A549 (cell line): ENCODE measurements around the gene GPI. TPM values are rescaled to one million over a fixed set of nuclear protein-coding genes. Genes with fewer than 3 reads are reported as not detected.

Experiments
- ATAC-seq, 2 experiments: fragments of 200-7000 bp in 1 of 2; fragments of >200 bp in 1 of 2; cut with Nextera tagmentation in 1 of 2; cut with Tn5 transposase in 1 of 2; 3 replicates each; pipeline versions ENCODE4 v1.8.0 to v1.9.1; 2018 to 2020; ENCODE audit warnings: mild to moderate bottlenecking in 1 of 2, moderate library complexity in 1 of 2
- CTCF ChIA-PET: fragments of 300-600 bp; sonication (Branson Sonifier 250); formaldehyde crosslinking; extraction: SDS; loops from one replicate; lab custom pipeline; 2021; ENCODE audit warnings: antibody characterized with exemption, inconsistent platforms; lab: Yijun Ruan, JAX
- POLR2A ChIA-PET: fragments of 350-600 bp; formaldehyde crosslinking; extraction: SDS; loops from one replicate; lab custom pipeline; 2021; ENCODE audit warnings: antibody characterized with exemption, inconsistent platforms; lab: Yijun Ruan, JAX
- DNase-seq, 2 experiments: peaks; one replicate each; pipeline versions ENCODE4 v3.0.0 to v3.0.0-alpha.2; 2011 to 2016; ENCODE audit warnings: low read depth in 1 of 2, low spot score in 1 of 2
- FAIRE-seq: peaks from 2 replicates; lab custom pipeline; 2011; peaks lifted over from hg19 to GRCh38; lab: Jason Lieb, UNC
- H3K27ac ChIP-seq, 2 experiments: fragments of >200 bp; sonication (Bioruptor Twin); formaldehyde crosslinking; 3 replicates each; pipeline ENCODE4 v1.5.1; 2016 to 2017
- H3K4me1 ChIP-seq: fragments of >200 bp; sonication (Bioruptor Twin); formaldehyde crosslinking; 3 replicates; pipeline ENCODE4 v1.6.1; 2016
- H3K4me2 ChIP-seq: fragments of >200 bp; sonication (Bioruptor Twin); formaldehyde crosslinking; 3 replicates; pipeline ENCODE4 v1.6.1; 2016
- H3K4me3 ChIP-seq: fragments of >200 bp; sonication (Bioruptor Twin); formaldehyde crosslinking; 3 replicates; pipeline ENCODE4 v1.5.1; 2016
- H3K9me3 ChIP-seq: fragments of >200 bp; sonication (Bioruptor Twin); formaldehyde crosslinking; 3 replicates; pipeline ENCODE4 v1.6.1; 2016
- ATOH8 ChIP-seq: fragments of 250-450 bp; sonication (Bioruptor Pico); IDR thresholded peaks from 2 replicates; pipeline ENCODE4 v1.5.0; 2020; ENCODE audit warnings: low read depth, mild to moderate bottlenecking, moderate library complexity
- CBX2 ChIP-seq: fragments of 200-600 bp; sonication (generic); IDR thresholded peaks from 2 replicates; pipeline ENCODE4 v1.6.1; 2016; ENCODE audit warnings: low read depth, mild to moderate bottlenecking, borderline replicate concordance
- FOXS1 ChIP-seq: fragments of 250-450 bp; sonication (Bioruptor Pico); IDR thresholded peaks from 2 replicates; pipeline ENCODE4 v1.5.0; 2020; ENCODE audit warnings: mild to moderate bottlenecking, moderate library complexity
- HEYL ChIP-seq: fragments of 250-450 bp; sonication (Bioruptor Pico); IDR thresholded peaks from 2 replicates; pipeline ENCODE4 v1.8.0; 2021; ENCODE audit warnings: mild to moderate bottlenecking, moderate library complexity
- HOXB13 ChIP-seq: fragments of 250-450 bp; sonication (Bioruptor Pico); IDR thresholded peaks from 2 replicates; pipeline ENCODE4 v1.5.0; 2020; ENCODE audit warnings: low read depth, mild to moderate bottlenecking, moderate library complexity
- HOXB5 ChIP-seq: fragments of 250-450 bp; sonication (Bioruptor Pico); IDR thresholded peaks from 2 replicates; pipeline ENCODE4 v1.5.0; 2020; ENCODE audit warnings: mild to moderate bottlenecking, moderate library complexity
- JUNB ChIP-seq: fragments of >200 bp; sonication (Bioruptor Twin); formaldehyde crosslinking; IDR thresholded peaks from 2 replicates; pipeline ENCODE4 v1.6.1; 2016
- MAX ChIP-seq: IDR thresholded peaks from 2 replicates; pipeline ENCODE4 v1.6.1; 2012
- NPAS2 ChIP-seq: fragments of 250-450 bp; sonication (Bioruptor Pico); IDR thresholded peaks from 2 replicates; pipeline ENCODE4 v1.8.0; 2022; ENCODE audit warnings: mild to moderate bottlenecking, moderate library complexity, borderline replicate concordance
- NR3C1 ChIP-seq: fragments of >200 bp; sonication (Bioruptor Twin); formaldehyde crosslinking; IDR thresholded peaks from 3 replicates; pipeline ENCODE4 v1.6.1; 2017
- POLR2AphosphoS2 ChIP-seq: conservative IDR thresholded peaks from 2 replicates; pipeline ENCODE4 v1.6.1; 2012; ENCODE audit warnings: low read length, improper control_type of control experiment, inconsistent platforms
- RAD21 ChIP-seq, 2 experiments: fragments of >200 bp in 1 of 2; sonication (Bioruptor Twin) in 1 of 2; formaldehyde crosslinking in 1 of 2; IDR thresholded peaks in 1 of 2; conservative IDR thresholded peaks in 1 of 2; 2 replicates in 1 of 2; 3 replicates in 1 of 2; pipeline ENCODE4 v1.6.1; 2012 to 2018; ENCODE audit warnings: inconsistent platforms in 1 of 2
- RARB ChIP-seq: fragments of 250-450 bp; sonication (Bioruptor Pico); IDR thresholded peaks from 2 replicates; pipeline ENCODE4 v1.8.0; 2021; ENCODE audit warnings: mild to moderate bottlenecking, moderate library complexity
- SMC3 ChIP-seq: fragments of >200 bp; sonication (Bioruptor Twin); formaldehyde crosslinking; IDR thresholded peaks from 3 replicates; pipeline ENCODE4 v1.6.1; 2018; ENCODE audit warnings: inconsistent platforms
- TP53 ChIP-seq: fragments of 250-450 bp; sonication (Bioruptor Pico); IDR thresholded peaks from 2 replicates; pipeline ENCODE4 v1.5.0; 2021; ENCODE audit warnings: mild to moderate bottlenecking, moderate library complexity
- ZC3H11A ChIP-seq: fragments of 450-650 bp; IDR thresholded peaks from 2 replicates; pipeline ENCODE4 v1.6.1; 2014; ENCODE audit warnings: antibody characterized with exemption, mild to moderate bottlenecking
- ZNF302 ChIP-seq: fragments of 250-450 bp; sonication (Bioruptor Pico); IDR thresholded peaks from 2 replicates; pipeline ENCODE4 v1.9.0; 2021; ENCODE audit warnings: inconsistent platforms, mild to moderate bottlenecking, moderate library complexity
- WGBS: methylation state at CpG from one replicate; pipeline ENCODE4 v1.1.6; 2017; ENCODE audit errors: missing lambda C conversion rate; 5-methylcytosine and 5-hydroxymethylcytosine counted together
- polyA plus RNA-seq, 4 experiments: library from polyadenylated mRNA; depleted of rRNA in 3 of 4; stranded (reverse); fragments of >200 nt; fragmentation: RNase III in 1 of 4; extraction: RNeasy Plus Mini Kit Qiagen cat#74134 plus additional on column Dnase treatment in 1 of 4; gene quantifications; 2 replicates in 3 of 4; 3 replicates in 1 of 4; pipeline ENCODE4 v1.2.3, GENCODE V29; 2011 to 2017
- TF ChIP-seq, protein P1 (sequence below): IDR thresholded peaks from 2 replicates; pipeline ENCODE4 v1.6.1; 2012; ENCODE audit warnings: low read depth, borderline replicate concordance
- TF ChIP-seq, protein P2 (sequence below): fragments of 450-650 bp; IDR thresholded peaks from 2 replicates; pipeline ENCODE4 v1.6.1; 2014; ENCODE audit warnings: antibody characterized with exemption

Gene GPI
- polyA plus RNA-seq, 2 of the 4 experiments (the other 2 are of a cell fraction) = 548 to 565 TPM

GRCh38 chr19:34320277-34320676 is 44.7 kb upstream of the GPI start:
- Histone ChIP-seq H3K4me1 (peaks cover 25% of the 10 kb centered on the region), H3K9me3 (no peaks in the 10 kb centered on the region), H3K27ac (no peak overlapping the region), H3K4me3 (no peak overlapping the region), H3K4me2 (no peak overlapping the region)
- TF ChIP-seq RAD21 (conservative IDR thresholded peaks at IDR 0.05 in 1 of 2, IDR thresholded peaks at IDR 0.05 in 1 of 2) (no peak), ZNF302 (no peak), ZC3H11A (no peak), HEYL (CRISPR knock-in tag) (no peak), POLR2AphosphoS2 (no peak), NPAS2 (CRISPR knock-in tag) (no peak), FOXS1 (CRISPR knock-in tag) (no peak), CBX2 (no peak), HOXB13 (CRISPR knock-in tag) (no peak), HOXB5 (no peak), ATOH8 (CRISPR knock-in tag) (no peak), TP53 (CRISPR knock-in tag) (no peak), NR3C1 (no peak), JUNB (no peak)
- TF ChIP-seq, protein P1, sequence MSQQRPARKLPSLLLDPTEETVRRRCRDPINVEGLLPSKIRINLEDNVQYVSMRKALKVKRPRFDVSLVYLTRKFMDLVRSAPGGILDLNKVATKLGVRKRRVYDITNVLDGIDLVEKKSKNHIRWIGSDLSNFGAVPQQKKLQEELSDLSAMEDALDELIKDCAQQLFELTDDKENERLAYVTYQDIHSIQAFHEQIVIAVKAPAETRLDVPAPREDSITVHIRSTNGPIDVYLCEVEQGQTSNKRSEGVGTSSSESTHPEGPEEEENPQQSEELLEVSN = no peak
- TF ChIP-seq, protein P2, sequence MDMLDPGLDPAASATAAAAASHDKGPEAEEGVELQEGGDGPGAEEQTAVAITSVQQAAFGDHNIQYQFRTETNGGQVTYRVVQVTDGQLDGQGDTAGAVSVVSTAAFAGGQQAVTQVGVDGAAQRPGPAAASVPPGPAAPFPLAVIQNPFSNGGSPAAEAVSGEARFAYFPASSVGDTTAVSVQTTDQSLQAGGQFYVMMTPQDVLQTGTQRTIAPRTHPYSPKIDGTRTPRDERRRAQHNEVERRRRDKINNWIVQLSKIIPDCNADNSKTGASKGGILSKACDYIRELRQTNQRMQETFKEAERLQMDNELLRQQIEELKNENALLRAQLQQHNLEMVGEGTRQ = no peak
- WGBS = 84% methylated on average over 7 of the region's 7 CpGs
- CTCF ChIA-PET = interaction anchor here (1.0 to 2.2 kb wide), 3 partner anchors 10 to 17 kb away, joined by 3 to 9 read pairs (median 4); no protein-coding TSS in a partner anchor
- no peak for ATAC-seq
- DNase-seq = no peak
- no peak for FAIRE-seq
- POLR2A ChIA-PET = no interaction called here

- Histone ChIP-seq H3K4me2 (no peak overlapping the region), H3K27ac (no peak overlapping the region), H3K9me3 (no peaks in the 10 kb centered on the region)
- CTCF ChIA-PET = interaction anchor here (0.7 to 2.2 kb wide), 5 partner anchors 12 to 102 kb away, joined by 3 to 9 read pairs (median 4); no protein-coding TSS in a partner anchor
- DNase-seq = no peak
- TF ChIP-seq ZC3H11A (no peak), SMC3 (no peak), RARB (CRISPR knock-in tag) (no peak), JUNB (no peak)
- TF ChIP-seq, all 56 proteins: peak for 0
- POLR2A ChIA-PET = no interaction called here
- 93% methylated on average over 6 of the region's 6 CpGs for WGBS
- ATAC-seq (0 out of 6 replicates have a peak, but pooled peaks of 1 of the 2 experiments have one; percentile 24), FAIRE-seq (no peak)
- Histone ChIP-seq H3K4me1 (peaks cover 17% of the 10 kb centered on the region), H3K4me3 (no peak overlapping the region)
Observed at GRCh38 chr19:34321735-34322134, 43.3 kb upstream of the GPI start.

GRCh38 chr19:34323433-34324204 is 41.4 kb upstream of the GPI start:
- H3K4me3 ChIP-seq = no peak overlapping the region
- 0 out of 6 replicates have a peak, but pooled peaks have one; percentile 9 to 14 for ATAC-seq
- H3K9me3 ChIP-seq = no peaks in the 10 kb centered on the region
- FAIRE-seq = no peak
- ChIA-PET CTCF (interaction anchor here (2.0 to 25.0 kb wide), 3 partner anchors 12 to 28 kb away, joined by 6 to 348 read pairs (median 12); no protein-coding TSS in a partner anchor), POLR2A (no interaction called here)
- no peak for DNase-seq
- TF ChIP-seq MAX = no peak
- H3K4me1 ChIP-seq = no peaks in the 10 kb centered on the region
- WGBS = 77% methylated on average over 7 of the region's 7 CpGs
- H3K4me2 ChIP-seq = no peak overlapping the region
- H3K27ac ChIP-seq = no peak overlapping the region
